ENCODE measurements around the gene PNCK.

Gene PNCK

DNA sequence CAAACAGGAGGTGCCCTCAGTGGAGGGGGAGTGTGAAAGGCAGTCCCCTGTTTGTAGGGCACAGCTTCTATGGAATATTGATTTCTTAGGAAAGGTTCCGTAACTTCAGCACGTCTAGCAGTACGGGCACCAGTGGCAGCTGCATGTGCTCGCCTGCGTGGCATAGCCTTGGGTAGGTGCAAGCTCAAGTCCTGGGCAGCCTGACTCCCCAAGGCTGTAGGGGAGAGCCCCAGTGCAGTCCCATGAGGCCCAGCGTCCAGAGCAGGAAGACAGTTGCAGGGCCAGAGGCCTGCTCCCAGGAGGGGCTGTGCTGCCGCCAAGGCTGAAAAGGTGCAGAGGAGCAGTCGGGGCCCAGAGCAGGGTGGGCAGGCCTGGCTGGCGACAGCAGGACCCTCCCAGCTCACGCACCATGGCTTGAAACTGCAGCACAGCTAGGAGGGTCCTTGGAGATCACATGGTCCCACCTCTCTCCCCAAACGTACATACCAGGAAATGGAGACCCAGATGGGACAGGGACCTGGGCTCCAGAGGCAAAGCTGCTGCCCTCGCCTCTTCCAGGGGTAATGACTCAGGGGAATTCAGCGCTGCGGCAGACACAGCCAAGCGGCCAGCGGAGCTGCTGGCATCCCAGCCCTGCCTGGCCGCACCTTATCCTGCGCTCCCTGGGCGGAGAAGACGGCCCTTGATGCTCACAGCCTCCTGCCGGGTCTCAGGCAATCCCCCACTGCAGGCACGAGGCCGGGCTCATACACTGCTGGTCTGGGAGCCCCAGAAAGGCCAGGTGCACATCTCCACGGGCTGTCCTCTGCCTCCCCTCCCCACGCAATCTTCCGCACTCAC, 32.7 kb downstream of the PNCK start:
- no peak for DNase-seq

DNA sequence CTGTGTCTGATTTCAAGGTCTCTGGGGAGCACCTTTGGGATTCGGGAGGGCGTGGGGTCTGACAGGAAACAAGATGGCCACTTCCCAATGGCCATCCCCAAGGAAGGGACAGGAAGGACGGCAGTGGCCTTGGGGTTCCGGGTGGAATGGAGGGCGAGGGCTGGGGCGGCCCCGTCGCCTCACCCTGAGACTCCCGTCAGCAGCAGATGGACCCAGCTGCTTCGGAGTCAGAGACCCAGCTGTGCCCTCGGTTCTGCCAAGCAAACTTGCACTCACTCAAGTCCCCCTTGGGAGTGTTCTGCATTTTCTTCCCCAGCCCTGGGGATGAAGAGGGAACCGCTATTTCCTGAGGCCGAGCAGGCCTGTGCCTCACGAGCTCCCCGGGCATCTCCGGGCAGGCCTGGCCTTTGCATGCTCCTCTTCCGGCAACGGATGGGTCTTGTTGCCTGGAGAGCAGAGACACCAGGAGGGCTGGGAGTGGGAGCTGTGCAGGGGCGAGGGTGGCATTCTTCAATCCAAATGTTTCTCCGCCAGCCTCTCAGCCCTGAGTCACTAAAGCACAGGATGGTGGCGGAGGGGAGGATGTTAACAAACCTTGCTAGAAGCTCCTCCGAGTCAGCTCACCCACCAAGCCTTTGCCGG, 33.4 kb downstream of the PNCK start:
- no peak for DNase-seq

DNA sequence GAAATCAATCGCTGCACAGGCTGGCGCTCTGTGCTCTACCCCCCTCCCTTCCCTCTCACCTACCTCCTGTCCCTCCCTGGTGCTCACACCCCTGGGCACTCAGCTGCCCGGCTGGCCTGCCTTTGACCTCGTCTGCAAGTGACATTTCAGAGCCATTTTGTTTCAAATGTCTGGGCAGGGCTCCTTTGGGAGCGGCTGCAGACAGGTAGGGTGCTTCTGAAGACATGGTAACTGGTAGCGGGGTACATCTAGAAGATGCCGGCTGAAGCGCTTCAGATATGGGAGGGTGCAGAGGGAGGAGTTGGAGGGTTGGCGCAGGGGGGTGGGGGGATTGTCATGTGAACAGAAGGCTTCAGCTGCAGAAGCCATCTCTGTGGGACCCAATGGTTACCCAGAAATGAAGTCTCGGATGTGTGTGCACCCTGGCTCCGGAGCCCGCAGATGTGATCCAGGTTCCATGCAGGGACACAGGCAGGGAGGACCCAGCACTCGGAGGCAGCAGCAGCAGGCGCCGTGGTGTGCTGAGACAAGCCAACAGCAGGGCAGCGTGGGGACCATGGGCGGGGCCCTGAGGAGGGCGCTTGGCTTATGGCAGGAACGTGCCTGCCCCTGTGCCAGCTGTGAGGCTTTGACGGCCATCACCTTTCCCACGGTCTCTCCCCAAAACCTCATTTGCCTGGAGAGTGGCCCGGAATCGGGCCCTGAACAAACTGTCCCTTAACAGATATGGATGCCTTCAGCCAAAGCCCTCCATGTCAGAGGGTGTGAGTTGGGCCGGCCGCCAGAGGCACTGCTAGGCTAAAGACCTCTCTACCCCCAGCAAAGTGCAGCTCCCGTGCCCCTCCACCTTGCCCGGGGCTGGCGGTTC, 34.2 kb downstream of the PNCK start:
- DNase-seq, result no peak

- no peak for DNase-seq
These were observed 35.0 kb downstream of the PNCK start for GRCh38 chrX:153638436-153639176.

DNA sequence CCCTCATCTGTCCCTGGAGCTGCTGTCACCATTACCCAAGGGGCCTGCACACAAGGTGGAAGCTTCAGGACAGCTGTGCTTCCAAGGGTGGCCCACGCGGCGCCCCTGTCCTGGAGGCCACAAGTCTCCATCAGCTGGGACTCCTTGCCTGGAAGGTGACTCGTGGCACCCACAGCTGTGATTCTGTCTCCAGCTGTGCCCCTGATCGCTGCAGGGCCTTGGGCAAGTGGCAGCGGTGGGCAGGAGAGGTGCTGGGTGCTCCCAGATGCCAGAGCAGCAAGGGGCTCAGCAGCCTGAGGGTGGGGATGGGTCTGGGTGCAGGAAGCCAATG, 35.6 kb downstream of the PNCK start:
- DNase-seq, result no peak

DNA sequence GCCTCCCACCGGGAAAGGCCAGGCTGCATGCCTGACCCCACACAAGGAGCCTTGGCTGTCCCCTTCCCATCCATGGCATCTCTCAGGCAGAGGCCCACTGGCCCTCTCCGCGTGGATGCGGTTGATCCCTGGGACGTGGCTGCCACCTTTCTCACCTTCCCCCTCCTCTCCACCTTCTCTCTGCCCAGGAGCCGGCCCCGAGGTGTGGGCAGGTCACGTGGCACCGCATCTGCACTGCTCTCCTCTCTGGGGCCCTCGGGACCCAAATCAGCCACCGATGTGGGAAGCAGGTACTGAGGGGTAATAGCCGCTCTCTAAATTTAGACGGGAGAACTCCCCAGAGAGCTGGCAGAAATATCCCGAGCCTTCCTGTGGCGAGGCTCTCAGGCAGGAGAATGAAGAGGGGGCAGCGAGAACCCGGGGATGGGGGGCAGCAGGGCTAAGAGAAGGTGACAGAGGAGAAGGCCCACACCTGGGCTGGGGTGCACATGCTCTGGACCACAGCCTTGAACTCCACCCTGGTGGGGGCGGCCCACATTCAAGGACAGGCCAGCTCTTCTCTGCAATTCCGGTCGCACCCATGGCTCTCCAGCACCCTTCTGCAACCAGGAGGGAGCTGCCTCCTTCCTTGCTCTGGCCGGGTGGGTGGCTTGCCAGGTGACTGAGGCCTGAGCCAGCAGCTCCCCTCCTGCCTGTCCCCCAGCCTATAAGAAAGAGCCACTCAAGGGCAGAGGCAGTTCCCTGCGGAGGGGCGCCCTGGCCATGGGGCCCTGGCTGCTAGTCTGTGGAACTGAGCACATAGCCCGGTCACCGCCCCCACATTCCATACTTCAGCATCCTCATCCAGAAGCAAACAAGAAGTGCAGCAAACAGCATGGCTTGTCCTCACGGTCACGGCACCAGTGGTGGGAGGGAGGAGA, 36.2 kb downstream of the PNCK start:
- no peak for DNase-seq

DNA sequence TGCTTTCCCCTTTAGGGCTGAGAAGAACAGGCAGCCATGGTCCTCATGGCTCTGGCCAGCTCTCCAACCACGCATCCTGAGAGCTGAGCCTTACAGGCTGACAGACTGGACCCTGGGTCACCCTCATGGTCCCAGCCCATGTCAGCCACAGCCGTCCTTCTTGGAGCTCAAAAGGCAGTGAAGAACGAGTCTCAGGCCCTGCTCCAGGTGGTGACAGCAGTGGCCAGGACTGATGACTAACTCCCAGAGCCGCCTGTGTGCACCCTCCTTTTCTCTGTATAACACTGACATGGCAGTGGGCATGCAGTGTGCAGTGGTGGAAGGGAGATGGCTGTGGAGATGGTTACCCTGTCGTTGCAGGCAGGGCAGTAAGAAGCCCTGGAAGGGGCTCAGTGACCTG, 36.9 kb downstream of the PNCK start:
- no peak for DNase-seq

DNA sequence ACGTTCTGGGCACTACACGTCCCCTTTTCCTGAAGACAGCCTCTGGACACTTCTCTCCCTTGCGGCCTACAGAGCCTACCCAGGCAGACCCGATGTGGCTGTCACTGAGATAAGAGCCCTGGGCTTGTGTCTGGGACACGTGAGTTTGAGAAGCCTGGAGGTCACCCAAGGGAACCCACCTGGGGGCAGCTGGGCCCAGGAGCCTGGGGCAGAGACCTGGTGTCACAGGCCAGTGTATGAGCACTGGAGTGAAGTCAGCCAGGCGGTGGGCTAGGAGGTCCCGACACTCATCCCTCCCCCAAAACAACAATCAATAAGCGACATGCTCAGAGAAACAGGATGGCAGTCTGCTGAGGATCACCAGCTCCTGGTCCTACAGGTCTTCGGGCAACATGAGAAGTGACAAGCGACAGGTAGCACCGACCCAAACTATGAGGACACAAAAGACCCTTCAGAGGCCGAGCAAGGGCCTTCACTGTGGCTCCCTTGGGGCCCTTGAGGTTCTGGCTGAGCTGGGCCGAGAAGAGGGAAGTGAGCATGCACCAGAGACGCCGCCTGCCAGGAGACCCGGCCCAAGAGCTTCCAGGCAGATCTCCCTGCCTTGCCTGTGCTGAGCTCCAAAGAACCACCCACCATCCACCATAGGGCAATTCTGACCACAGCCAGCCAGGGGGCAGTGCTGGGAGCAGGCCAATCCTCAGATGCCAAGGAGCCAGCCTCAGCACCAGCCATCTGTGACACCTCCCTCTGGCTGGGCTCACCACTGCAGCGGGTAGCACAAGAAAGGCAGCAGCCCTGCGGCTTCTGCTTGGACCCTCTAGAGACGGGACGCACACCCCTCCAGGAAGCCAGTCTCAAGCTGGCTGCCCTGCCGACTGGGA, 37.6 kb downstream of the PNCK start:
- peak; percentile 3 for DNase-seq

DNA sequence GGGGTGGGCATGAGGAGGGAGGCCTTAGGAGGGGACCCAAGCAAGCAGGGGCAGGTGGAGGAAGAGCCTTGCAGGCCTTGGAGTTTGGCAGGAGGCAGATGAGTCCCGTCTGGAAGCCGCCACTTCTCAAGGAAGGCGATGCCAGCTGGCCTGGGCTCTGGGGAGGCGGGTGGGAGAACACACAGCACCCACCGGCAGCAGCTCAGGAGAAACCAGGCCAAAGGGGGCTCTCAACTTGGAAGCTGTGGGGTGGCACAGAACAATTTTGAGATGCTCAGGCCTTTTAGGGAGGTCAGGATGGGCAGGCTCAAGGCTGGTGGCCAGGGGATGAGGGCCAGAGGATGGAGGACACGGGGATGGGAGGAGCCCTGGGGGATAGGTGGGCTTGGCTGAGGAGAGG, 38.2 kb downstream of the PNCK start:
- no peak for DNase-seq

DNA sequence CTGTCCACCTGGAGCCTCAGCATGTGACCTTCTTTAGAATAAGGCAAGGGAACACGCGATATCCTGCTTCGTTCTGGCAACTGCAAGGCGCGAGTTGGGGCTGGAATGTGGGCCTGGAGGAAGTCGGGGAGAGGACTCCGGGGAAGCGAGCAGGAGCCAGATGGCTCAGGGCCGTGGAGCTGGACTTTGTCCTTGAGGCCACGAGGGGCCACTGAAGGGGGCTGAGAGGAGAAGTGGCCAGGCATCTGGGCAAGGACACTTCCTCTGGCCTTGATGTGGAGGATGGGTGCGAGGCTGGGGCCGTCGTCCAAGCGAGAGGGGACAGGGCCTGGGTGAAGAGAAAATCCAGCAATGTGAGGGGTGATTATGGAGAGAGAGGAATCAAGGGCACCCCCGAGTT, 38.8 kb downstream of the PNCK start:
- no peak for DNase-seq

GRCh38 chrX:153634236-153634635, 39.4 kb downstream of the PNCK start:
- no peak for DNase-seq

GRCh38 chrX:153633607-153634180, 39.9 kb downstream of the PNCK start:
- DNase-seq, result no peak

DNA sequence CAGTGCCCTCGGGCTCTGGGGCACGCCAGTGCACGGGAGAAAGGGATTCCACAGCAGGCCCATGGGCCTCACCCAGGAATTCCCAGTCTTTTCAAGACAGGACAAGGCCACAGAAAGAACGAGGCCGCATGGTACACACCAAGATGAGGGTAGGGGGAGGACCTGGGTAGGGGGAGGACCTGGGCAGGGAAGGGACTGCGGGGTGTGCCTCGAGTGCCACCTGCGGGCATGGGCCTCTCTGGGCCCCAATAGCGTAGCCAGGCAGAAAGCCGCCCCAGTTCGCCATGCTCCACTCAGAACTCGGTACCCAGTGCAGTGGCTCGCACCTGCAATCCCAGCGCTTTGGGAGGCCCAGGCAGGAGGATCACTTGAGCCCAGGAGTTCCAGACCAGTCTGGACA, 40.6 kb downstream of the PNCK start:
- DNase-seq, result no peak

- DNase-seq, result no peak
These were observed 41.0 kb downstream of the PNCK start for GRCh38 chrX:153632595-153632946.

GRCh38 chrX:153631907-153632594, 41.6 kb downstream of the PNCK start:
- no peak for DNase-seq

DNA sequence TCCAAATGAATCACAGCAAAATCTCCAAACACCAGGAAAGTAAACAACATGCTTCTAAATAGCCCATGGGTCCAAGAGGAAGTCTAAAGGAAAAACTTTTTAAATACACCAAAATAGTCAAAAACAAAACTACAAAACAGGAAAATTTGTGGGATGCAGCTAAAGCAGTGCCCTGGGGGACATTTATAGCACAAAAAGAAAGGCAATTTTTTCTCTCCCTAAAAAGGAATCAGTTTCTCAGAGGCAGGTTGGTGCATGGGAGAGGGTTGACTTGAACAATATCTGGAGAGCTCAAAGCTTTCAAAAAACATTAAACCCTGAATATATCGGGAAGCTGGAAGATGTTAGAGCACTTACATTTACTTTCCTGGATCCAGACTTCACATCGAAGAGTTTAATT, 42.3 kb downstream of the PNCK start:
- no peak for DNase-seq

DNA sequence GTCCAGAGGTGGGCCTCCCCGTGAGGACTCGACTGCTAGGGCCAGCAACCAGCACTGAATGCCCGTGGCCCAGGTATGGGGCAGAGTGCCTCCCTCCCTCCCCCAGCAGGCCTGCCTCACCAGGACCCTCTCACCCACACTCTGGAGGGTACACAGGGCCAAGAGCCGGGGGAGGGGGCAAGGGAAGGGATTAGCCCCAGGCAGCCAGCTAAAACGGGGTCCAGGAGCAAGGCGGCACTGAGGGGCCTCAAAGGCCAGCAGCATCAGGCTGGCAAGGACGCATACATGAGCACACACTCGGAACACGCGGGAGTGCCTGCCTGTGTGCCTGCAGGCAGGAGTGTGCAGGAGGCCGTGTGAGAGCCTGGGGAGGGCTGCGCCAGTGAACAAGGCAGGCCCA, 44.9 kb downstream of the PNCK start:
- DNase-seq, result no peak

DNA sequence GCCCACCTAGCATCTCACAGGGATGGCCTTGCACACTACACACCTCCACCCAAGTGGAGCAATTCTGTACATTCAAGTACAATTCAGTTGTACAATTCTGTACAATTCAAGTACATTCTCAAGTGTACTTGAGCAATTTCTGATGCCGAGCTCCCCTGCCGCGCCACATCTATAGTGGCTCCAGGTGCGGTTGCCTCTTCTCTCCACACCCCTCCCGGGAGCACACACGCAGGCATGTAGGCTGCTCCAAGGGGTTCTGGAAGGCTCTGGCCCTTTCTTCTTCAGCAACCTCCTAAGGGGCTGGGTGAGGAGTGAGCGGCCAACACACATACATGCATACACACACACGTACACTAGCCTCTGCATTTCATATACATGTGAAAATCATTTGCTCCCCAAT, 45.5 kb downstream of the PNCK start:
- no peak for DNase-seq

DNA sequence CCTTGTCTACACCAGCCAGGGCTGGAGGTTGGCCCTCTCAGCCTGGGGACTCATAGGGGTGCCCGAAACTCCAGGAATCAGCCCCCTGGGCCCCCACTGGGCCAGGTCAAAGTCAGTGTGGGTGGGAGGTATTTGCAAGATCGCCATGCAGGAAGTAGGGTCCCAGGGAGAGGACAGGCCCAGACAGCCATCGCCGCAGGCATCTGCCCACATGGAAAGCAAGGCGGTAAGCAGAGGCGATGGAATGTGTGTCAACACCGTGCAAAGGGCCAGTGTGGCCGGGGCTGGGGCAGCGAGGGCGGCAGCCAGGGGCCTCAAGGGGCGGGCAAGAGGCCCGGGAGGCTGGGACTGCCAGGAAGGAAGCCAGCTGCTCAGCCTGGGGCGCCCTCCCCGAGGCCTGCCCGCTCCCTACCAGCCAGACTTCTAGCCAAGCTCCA, 45.9 kb downstream of the PNCK start:
- no peak for DNase-seq

Measured in DMS153 (cell line).